ENCODE results near the gene CSN1S1. TPM values are rescaled to one million over a fixed set of nuclear protein-coding genes. Genes with fewer than 3 reads are reported as not detected.

The CSN1S1 gene
- total and polyA plus RNA-seq, 2 experiments from 2014 or later = 0.21 TPM; not detected in 1

GRCh38 chr4:69977582-69977981 lies 46.7 kb downstream of the CSN1S1 start (continued):
- TF ChIP-seq REST (IDR thresholded peaks at IDR 0.05; ENCODE audit: unreplicated experiment) (no peak), NANOG (IDR thresholded peaks at IDR 0.05; ENCODE audit: borderline replicate concordance) (no peak), ETS1 (IDR thresholded peaks at IDR 0.05) (no peak), POLR2AphosphoS5 (IDR thresholded peaks at IDR 0.05; ENCODE audit: low read depth) (no peak), ZNF114 (CRISPR knock-in tag; IDR thresholded peaks at IDR 0.05) (no peak), ZNF331 (CRISPR knock-in tag; IDR thresholded peaks at IDR 0.05; ENCODE audit: low read depth) (no peak)

- H3K36me3 Mint-ChIP-seq (ENCODE audit: low read depth) = no peaks in the 10 kb centered on the region
- H3K4me1 Mint-ChIP-seq = peaks cover 4% of the 10 kb centered on the region
- no peak overlapping the region for H3K4me3 ChIP-seq
- ATAC-seq (peak; percentile 66), DNase-seq (ENCODE audit: low spot score) (peak; percentile 8)
- H3K27me3 ChIP-seq (ENCODE audit: insufficient read depth) = no peaks in the 10 kb centered on the region
- H3K79me2 ChIP-seq (replicated peaks; ENCODE audit: insufficient read depth) = no peaks in the 10 kb centered on the region
- no peaks in the 10 kb centered on the region for H3K9me2 ChIP-seq (ENCODE audit: insufficient read depth)
- H3F3A ChIP-seq (replicated peaks; ENCODE audit: low read depth) = no peaks in the 10 kb centered on the region
- no peaks in the 10 kb centered on the region for H3K4me1 ChIP-seq (ENCODE audit: insufficient read depth)
- H4K20me1 ChIP-seq (replicated peaks; ENCODE audit: insufficient read depth) = no peaks in the 10 kb centered on the region
- no peaks in the 10 kb centered on the region; the same call in 2 of the 3 replicates for H3K9me3 Mint-ChIP-seq
- H3K4me3 Mint-ChIP-seq = no peak overlapping the region
- peak overlapping the region; percentile 76 for H3K27ac Mint-ChIP-seq
- peak overlapping the region; percentile 43; the same call in 1 of the 2 replicates for H2AFZ ChIP-seq
- no peaks in the 10 kb centered on the region for H3K36me3 ChIP-seq (ENCODE audit: insufficient read depth)
- H3K27ac ChIP-seq (ENCODE audit: low read depth) = no peak overlapping the region
- H3K4me2 ChIP-seq = no peak overlapping the region
- no peaks in the 10 kb centered on the region for H3K27me3 Mint-ChIP-seq (ENCODE audit: insufficient read depth, low read depth, poor library complexity)
- TF ChIP-seq EZH2 (IDR thresholded peaks at IDR 0.05; ENCODE audit: low read depth, unreplicated experiment) = no peak
- TF ChIP-seq, protein P1, sequence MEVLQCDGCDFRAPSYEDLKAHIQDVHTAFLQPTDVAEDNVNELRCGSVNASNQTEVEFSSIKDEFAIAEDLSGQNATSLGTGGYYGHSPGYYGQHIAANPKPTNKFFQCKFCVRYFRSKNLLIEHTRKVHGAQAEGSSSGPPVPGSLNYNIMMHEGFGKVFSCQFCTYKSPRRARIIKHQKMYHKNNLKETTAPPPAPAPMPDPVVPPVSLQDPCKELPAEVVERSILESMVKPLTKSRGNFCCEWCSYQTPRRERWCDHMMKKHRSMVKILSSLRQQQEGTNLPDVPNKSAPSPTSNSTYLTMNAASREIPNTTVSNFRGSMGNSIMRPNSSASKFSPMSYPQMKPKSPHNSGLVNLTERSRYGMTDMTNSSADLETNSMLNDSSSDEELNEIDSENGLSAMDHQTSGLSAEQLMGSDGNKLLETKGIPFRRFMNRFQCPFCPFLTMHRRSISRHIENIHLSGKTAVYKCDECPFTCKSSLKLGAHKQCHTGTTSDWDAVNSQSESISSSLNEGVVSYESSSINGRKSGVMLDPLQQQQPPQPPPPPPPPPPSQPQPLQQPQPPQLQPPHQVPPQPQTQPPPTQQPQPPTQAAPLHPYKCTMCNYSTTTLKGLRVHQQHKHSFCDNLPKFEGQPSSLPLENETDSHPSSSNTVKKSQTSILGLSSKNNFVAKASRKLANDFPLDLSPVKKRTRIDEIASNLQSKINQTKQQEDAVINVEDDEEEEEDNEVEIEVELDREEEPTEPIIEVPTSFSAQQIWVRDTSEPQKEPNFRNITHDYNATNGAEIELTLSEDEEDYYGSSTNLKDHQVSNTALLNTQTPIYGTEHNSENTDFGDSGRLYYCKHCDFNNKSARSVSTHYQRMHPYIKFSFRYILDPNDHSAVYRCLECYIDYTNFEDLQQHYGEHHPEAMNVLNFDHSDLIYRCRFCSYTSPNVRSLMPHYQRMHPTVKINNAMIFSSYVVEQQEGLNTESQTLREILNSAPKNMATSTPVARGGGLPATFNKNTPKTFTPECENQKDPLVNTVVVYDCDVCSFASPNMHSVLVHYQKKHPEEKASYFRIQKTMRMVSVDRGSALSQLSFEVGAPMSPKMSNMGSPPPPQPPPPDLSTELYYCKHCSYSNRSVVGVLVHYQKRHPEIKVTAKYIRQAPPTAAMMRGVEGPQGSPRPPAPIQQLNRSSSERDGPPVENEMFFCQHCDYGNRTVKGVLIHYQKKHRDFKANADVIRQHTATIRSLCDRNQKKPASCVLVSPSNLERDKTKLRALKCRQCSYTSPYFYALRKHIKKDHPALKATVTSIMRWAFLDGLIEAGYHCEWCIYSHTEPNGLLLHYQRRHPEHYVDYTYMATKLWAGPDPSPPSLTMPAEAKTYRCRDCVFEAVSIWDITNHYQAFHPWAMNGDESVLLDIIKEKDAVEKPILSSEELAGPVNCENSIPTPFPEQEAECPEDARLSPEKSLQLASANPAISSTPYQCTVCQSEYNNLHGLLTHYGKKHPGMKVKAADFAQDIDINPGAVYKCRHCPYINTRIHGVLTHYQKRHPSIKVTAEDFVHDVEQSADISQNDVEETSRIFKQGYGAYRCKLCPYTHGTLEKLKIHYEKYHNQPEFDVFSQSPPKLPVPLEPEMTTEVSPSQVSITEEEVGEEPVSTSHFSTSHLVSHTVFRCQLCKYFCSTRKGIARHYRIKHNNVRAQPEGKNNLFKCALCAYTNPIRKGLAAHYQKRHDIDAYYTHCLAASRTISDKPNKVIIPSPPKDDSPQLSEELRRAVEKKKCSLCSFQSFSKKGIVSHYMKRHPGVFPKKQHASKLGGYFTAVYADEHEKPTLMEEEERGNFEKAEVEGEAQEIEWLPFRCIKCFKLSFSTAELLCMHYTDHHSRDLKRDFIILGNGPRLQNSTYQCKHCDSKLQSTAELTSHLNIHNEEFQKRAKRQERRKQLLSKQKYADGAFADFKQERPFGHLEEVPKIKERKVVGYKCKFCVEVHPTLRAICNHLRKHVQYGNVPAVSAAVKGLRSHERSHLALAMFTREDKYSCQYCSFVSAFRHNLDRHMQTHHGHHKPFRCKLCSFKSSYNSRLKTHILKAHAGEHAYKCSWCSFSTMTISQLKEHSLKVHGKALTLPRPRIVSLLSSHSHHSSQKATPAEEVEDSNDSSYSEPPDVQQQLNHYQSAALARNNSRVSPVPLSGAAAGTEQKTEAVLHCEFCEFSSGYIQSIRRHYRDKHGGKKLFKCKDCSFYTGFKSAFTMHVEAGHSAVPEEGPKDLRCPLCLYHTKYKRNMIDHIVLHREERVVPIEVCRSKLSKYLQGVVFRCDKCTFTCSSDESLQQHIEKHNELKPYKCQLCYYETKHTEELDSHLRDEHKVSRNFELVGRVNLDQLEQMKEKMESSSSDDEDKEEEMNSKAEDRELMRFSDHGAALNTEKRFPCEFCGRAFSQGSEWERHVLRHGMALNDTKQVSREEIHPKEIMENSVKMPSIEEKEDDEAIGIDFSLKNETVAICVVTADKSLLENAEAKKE (CRISPR knock-in tag; IDR thresholded peaks at IDR 0.05) = no peak
- TF ChIP-seq EZH2phosphoT487 (IDR thresholded peaks at IDR 0.05; ENCODE audit: unreplicated experiment) = no peak
- TF ChIP-seq CTCF (conservative IDR thresholded peaks at IDR 0.05; ENCODE audit: low read depth in 2 of 2) = no peak
Measured at GRCh38 chr4:69984030-69984443, 53.2 kb downstream of the CSN1S1 start.
